Activated naive CD4-positive, alpha-beta T cell treated with Interleukin-2 at 50 U/mL for 16 hours (primary cell): ENCODE measurements around the gene SRSF1.

Source experiments
- DNase-seq: peaks from one replicate; pipeline ENCODE4 v3.0.0-alpha.2; 2020

The SRSF1 gene

GRCh38 chr17:58010067-58010799 is 3.2 kb upstream of the SRSF1 start:
- DNase-seq = no peak

GRCh38 chr17:58007781-58008706 is 998 bp upstream of the SRSF1 start:
- DNase-seq = no peak

- peak; percentile 67 for DNase-seq
These were observed 504 bp downstream of the SRSF1 start for GRCh38 chr17:58006560-58006923.

- no peak for DNase-seq
These were observed 1.1 kb downstream of the SRSF1 start for GRCh38 chr17:58005728-58006559.

GRCh38 chr17:58005031-58005727 is 1.9 kb downstream of the SRSF1 start:
- DNase-seq = no peak

- no peak for DNase-seq
These were observed 3.0 kb downstream of the SRSF1 start for GRCh38 chr17:58004060-58004459.

- DNase-seq = no peak
These were observed 4.1 kb downstream of the SRSF1 start for GRCh38 chr17:58002973-58003372.

GRCh38 chr17:58002154-58002948 is 4.7 kb downstream of the SRSF1 start:
- DNase-seq = no peak

- DNase-seq = no peak
These were observed 5.5 kb downstream of the SRSF1 start for GRCh38 chr17:58001461-58002124.

GRCh38 chr17:57999496-58000017 is 7.5 kb downstream of the SRSF1 start:
- DNase-seq = no peak

- DNase-seq = no peak
These were observed 8.0 kb downstream of the SRSF1 start for GRCh38 chr17:57999010-57999495.

GRCh38 chr17:57997085-57997809 is 9.8 kb downstream of the SRSF1 start:
- no peak for DNase-seq

GRCh38 chr17:57995076-57995956 is 11.7 kb downstream of the SRSF1 start:
- DNase-seq = peak; percentile 57

GRCh38 chr17:57994436-57994835 is 12.6 kb downstream of the SRSF1 start:
- DNase-seq = no peak

- no peak for DNase-seq
These were observed 13.3 kb downstream of the SRSF1 start for GRCh38 chr17:57993471-57994365.

- DNase-seq = no peak
These were observed 15.5 kb downstream of the SRSF1 start for GRCh38 chr17:57991537-57991936.

- no peak for DNase-seq
These were observed 17.0 kb downstream of the SRSF1 start for GRCh38 chr17:57990037-57990436.
